Upper lobe of left lung (tissue), 4 donors: ENCODE measurements around the gene P2RY6.
A peak's percentile ranks its signal among the peaks of the same experiment; 100 is the strongest.

Experiments used
- CTCF ChIP-seq, 6 experiments: fragments of 450-650 bp in 4 of 6; fragments of 200-600 bp in 2 of 6; sonication (generic) in 2 of 6; IDR thresholded peaks; one replicate each; pipeline ENCODE4 v1.5.1; 2016 to 2019; ENCODE audit warnings: antibody characterized with exemption in 6 of 6
- POLR2A ChIP-seq, 4 donors: fragments of 450-650 bp; IDR thresholded peaks; one replicate each; pipeline ENCODE4 v1.5.1; 2016 to 2017; ENCODE audit warnings: antibody characterized with exemption in 4 of 4, mild to moderate bottlenecking in 2 of 4

GRCh38 chr11:73271936-73272679, at the start of gene P2RY6:
- TF ChIP-seq POLR2A (IDR thresholded peaks at IDR 0.05) (peak in 1 of 4 donors; percentile 31), CTCF (IDR thresholded peaks at IDR 0.05) (no peak)
